Fibroblast of skin of right quadriceps (primary cell): Measurements from ENCODE around the gene WWC2.

Source experiments
- DNase-seq: peaks from one replicate; pipeline ENCODE4 v3.0.0-alpha.2; 2013

WWC2 gene

DNA sequence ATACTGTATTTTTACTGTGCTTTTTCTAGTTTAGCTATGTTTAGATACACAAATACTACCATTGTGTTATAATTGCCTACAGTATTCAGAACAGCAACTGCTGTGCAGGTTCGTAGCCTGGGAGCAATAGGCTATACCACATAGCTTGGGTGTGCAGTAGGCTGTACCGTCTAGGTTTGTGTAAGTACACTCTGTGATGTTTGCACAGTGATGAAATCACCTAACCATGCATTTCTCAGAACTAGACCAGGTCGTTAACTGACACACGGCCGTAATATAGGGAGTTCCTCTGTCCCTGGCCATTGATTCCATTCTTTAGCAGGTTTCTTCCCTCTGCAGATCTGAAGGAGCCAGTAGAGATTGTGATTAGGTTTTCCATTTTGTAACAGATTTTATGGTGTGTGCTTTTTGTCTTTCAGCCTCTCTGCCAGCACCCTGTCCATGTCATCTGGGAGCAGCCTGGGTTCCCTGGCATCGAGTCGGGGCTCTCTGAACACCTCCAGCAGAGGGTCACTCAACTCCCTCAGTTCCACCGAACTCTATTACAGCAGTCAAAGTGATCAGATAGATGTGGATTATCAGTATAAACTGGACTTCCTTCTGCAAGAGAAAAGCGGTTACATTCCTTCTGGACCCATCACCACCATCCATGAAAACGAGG is 161.6 kb downstream of the WWC2 start:
- no peak for DNase-seq

DNA sequence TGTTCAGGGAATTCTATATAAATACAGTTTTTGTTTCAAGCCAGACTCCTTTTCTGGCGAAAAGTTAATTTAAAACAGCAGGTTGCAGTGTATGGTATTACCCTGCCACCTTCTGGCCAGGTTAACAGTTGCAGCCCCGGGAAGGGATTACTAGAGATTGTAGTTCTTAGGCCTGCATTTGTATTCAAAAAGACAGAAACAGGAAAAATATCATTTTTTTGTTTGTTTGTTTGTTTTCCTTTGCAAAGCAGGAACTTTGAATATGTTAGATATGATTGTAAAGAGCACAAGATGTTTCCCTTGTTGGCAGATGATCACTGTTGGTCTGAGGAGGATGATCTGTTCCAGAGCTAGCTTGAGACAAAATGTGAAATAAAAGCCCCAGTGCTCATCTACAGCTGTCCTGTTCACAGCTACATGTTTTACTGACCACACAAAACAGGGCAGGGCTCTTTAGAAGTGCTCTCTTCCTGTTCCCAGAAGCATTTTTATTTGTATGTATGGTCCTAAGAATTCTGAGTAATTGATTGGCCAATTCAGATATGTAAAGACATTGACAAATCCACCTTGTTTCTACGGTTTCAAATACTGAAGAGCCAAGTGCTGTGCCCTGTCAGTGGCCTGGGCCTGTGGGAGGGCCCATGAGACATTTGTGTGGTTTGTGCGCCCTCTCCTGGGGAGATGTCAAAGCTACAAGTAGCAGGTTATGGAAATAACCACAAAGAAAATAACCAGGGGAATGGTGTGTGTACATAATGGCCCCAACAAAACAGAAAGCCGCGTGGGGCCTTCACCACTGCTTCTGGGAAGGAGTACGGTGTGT is 163.1 kb downstream of the WWC2 start:
- DNase-seq, result peak; percentile 78

DNA sequence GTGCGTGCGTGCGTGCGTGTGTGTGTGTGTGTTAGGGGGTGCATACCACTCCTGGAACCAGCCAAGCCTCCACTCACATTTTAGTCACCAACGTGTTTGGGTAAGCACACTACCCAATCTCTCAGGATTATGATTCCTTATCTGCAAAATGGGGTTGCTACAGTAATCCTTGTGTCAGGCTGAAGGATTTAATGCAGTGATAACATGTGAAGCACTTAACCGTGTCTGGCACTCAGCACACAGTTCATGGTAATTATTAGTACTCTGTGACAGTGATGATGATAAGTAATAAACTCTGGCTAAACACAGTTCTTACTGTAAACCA is 163.7 kb downstream of the WWC2 start:
- no peak for DNase-seq

DNA sequence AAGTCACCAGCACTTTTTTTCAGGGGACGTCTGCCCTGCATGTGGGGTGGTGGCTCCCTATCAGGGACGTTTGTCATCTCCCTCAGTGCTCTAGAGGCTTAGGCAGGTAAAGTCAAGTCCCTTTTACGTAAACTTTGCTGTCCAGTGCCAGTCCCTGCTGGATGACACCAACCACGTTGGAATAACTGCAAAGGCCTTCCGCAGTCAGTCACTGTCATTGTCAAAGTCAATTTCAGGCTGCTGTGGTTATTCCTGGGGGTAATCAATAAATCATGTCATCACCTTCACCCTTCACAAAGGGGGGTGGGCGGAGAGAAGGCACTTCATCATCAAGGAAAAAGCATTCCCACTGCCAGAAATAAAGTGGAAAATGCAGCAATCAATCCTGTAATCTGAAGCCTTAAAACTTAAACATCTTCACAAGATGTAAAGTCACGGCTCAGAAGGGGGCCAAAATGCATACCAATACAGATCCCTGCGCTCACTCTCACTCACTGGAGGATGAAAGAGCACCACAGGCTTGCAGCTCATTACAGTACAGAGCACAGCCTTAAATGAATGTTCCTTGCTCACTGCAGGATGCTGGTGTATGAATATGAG is 164.8 kb downstream of the WWC2 start:
- peak; percentile 91 for DNase-seq

DNA sequence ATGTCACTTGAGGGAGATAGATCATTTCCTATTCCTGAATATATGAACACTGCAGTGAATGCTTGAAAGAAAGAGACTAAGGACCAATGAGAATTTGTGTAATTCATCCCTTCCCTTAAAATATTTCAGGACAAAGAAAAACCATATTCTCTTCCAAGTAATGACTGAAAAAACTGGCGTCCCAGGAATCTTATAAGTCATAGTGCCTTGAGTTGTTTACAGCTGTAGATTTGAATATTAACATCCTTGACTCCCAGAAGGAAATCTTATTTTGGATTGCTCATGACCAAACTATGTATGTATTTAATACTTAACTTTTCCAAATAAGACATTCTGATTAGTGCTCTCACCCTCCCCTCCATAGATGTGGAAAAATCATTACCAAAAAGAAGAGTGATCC is 165.6 kb downstream of the WWC2 start:
- DNase-seq, result peak; percentile 87

DNA sequence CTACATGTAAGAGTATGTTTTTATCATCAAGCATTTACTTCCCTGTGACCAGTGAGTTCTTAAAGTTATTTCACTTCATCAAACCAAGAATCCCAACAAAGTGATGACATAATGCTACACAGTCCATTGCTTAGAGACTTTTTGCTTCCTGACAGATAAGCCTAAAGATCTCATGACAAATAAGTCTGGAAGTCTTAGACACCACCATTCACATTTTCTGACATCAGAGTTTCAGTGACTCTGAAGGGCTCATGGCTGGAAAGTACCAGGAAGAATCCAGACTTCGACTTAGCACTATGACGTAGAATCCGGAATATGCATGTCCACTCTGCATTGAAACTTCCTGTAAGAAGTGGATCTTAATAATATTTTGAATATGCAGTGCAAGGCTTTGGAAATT is 167.3 kb downstream of the WWC2 start:
- no peak for DNase-seq

DNA sequence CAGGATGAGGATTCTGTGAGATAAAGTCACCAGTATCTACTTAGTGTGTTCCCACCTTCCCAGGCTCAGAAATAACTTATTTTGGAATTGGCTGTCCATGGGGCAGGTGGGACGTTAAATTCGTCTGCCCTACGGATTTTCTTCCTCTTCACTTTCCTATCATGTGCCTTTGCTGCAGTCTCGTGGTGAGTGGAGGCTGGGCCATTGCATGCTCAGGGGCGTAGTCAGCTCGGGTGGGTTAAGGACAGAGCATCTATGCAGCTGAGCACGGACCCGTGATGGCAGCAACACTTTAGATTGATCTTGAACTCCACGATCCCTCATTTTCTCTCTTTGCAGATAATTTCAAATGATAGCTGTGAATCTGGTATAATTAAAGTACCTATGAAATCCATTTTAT is 169.5 kb downstream of the WWC2 start:
- DNase-seq, result no peak

DNA sequence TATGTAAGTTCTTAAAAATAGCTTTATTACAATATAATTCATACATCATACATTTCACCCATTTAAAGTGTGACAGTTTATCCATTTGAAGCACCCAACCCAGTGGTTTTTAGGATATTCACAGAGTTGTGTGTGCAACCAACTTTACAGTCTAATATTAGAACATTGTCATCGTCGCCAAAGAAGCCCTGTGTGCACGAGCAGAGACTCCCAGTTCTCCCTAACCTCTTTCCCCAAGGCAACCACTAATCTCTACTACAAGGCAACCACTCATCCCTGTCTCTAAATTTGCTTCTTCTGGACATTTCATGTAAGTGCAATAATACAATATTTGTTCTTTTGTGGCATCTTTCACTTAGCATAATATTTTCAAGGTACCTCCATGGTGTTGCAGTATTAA is 173.3 kb downstream of the WWC2 start:
- no peak for DNase-seq

DNA sequence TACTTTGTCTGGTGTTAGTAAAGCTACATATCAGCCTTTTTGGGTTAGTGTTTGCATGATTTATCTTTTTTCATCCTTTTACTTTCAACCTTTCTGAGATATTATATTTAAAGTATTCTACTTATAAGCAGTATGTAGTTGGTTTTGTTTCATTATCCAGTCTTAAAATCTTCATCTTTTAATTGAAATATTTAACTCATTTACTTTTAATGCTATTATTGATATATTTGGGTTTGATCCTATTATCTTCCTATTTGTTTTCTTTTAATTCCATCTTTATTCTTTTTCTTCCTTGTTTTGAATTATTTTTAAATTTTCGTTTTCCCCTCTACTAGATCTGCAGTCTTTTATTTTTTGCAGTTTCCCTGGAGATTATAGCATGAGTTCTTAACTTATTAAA is 177.0 kb downstream of the WWC2 start:
- no peak for DNase-seq

DNA sequence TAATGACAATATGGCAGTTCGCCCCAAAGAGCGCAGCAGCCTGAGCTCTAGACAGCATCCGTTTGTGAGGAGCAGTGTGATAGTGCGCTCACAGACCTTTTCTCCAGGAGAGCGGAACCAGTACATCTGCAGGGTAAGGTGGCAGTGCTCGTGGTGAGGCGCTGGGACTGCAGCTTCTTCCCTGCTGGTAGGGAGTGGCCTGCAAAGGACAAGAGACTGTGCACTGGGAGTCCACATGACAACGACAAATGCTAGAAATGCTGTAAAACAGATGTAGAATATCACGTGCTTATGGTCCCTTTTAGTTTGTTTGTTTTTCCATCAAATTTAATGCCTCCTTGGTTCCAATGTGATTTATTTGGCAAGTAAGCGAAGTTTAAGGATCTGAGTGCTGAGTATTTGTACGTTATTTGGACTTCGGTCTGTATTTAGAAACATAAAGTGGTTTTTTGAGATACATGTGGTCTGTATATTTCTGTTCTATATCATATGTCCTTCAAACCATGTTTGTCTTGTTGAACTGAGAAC is 185.3 kb downstream of the WWC2 start:
- no peak for DNase-seq

DNA sequence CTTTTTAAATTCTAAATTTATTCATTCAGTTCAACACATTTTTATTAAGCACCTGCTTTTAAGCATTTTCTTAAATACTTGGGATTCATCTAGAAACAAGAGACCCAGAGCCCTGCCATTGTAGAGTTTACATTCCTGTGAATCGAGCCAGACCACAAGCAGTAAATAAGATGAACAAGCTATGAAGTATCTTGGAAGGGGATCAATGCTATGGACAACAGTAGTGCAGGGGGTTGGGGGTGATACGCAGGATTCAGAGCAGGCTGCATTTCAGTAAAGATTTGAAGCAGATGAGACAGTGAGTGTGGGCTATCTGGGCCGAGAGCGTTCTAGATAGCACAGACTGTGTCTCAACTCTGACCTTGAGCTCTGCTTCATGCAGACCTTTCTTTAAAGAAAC is 185.9 kb downstream of the WWC2 start:
- DNase-seq, result peak; percentile 92

DNA sequence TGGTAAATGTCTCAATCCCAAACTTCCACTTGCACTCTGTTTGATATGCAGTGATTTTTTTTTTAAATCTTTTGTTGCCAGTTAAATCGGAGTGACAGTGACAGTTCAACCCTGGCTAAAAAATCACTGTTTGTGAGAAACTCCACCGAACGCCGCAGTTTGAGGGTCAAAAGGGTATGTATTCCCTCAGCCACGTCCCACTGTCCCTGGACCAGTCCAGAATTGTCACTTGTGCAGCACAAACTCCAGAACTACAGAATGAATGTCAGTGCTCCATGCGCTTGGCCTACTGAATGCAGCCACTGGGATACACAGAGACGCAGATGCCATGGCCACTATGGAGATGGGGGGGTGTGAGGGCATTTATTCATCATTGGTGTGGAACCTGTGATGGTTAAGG is 186.8 kb downstream of the WWC2 start:
- no peak for DNase-seq

DNA sequence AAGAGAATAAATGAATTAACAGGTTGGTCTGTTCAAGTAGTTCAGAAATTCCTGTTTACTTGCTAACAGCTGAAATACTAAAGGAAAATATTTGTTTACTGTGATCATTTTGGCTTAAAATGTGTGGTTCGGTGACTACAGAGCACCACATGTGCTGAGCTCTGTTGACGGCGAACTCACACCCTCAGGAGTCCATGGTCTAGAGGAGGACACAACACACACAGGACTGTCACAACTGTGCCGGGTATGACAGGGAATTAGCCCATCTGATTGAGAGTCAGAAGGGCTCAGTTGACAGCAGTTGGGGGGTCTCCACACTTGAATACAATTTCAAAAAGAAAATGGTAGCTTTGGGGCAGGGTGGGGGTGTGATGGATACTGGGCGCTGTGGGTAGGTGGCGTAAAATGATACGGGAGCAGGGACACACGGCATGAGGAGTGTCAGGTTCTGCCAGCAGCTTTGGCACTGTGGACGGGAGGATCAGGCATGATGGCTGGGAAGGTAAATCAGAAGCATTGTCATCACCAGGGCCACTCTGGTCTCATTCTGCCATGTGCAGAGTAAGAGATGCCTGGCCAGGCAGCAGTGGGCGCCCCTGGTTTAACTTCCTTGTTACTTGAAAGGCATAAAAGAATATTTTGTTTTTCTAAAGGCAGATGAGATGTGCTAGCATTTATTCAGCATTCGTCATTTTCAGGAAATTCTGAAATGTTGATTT is 187.7 kb downstream of the WWC2 start:
- no peak for DNase-seq

DNA sequence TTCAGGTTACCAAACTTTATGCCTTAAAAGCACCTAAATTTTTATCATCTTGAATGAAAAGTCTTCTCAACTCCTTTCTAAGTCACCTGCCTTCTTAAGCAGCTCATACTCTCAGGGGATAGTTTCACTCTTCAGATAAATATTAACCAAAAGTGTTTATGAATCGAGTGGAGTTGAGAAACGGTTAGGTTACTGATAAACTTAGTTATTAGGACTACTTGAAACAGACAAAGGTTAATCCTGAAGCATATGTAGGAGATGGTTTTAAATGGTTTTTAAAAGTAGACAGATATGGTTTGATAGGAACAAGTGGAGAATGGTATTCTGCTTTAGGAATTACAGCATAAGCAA is 188.2 kb downstream of the WWC2 start:
- no peak for DNase-seq

DNA sequence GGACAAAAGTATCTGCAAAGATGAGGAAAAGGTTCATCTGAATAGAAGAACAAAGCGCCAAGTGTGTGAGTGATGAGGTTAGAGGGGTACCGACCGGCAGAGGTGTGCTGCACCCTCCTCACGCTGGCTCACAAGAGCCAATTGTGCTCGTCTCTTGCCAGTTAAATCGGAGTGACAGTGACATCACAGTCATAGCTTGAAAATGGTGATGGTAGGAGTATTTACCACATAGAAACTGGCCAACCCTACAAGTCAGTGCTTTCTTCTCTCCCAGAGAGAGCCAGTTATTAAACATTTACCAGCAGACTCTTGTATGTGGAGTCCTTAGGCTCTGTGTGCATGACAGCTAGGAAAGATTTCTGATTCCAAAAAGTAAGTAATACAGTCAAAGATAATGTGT is 188.6 kb downstream of the WWC2 start:
- no peak for DNase-seq

DNA sequence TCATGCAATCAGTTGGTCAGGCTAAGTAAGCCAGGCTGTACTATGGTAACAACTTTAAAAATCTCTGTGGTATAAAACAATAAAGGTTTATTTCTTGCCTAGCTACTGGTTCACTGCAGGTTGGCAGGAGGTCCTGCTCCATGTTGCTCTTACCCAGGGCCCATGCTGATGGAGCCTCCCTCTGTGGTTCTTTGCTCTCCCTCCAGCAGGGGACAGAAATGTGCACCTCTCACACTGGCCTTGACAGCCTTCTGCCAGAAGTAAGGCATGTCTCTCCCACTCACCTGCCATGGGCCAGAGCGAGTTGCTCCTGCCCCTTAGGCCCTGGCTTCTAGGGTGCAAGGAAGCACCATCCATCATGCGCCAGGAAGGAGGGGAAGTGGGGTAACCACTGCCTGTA is 189.9 kb downstream of the WWC2 start:
- no peak for DNase-seq

DNA sequence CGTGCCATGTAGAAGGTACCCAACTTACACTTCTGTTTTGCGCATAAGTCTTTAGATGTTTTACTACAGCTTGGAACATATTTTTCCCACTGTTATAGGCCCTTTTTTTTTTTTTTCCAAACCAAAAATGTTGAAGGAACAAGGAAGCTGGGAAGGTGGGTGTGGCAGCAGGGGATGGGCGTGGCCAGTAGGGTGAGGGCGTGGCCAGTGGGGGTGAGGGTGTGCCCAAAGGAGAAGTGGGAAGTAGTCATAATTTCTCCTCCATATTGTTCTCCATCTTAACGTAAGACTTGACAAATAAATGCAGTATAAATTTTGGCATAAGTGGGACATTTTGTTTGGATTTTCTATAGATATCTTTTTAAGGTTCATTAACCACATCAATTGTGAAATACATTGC is 190.6 kb downstream of the WWC2 start:
- no peak for DNase-seq

DNA sequence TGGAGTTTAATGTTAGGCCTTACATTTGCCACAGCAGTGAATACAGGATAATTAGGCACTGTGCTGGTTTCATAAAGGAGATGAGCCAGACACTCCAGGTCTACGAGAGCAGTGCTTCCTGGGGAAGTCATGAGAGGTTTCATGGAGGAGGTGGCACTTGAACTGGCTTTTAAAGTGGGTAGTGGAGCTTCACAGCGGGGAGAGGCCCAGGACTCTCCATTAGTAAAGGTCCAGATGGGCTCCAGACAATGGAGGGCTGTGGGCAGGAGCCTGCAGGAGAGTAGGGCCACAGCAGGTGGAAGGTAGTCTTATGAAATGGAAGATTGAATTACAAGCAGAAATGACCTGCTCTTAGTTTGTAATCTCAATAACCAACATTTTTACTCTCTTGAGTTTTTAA is 192.0 kb downstream of the WWC2 start:
- DNase-seq, result no peak

DNA sequence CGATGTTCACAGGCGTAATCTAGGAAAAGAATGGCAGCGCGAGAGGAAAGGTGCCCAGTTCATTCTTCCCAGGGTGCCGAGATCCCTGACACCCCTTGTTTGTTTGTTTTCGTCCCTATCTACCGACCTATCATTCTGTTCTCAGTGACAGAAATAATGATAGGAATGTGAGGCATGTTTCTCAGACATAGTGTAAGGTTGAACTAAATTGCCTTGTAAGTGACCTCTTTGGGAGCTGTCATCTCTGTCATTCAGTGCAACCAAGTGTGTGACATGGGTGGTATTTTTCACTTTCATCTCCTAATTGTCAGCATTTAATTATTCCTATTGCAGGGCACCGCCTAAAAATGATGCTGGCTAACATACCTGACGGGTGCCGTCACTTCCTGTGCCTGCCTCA is 196.7 kb downstream of the WWC2 start:
- DNase-seq, result no peak

DNA sequence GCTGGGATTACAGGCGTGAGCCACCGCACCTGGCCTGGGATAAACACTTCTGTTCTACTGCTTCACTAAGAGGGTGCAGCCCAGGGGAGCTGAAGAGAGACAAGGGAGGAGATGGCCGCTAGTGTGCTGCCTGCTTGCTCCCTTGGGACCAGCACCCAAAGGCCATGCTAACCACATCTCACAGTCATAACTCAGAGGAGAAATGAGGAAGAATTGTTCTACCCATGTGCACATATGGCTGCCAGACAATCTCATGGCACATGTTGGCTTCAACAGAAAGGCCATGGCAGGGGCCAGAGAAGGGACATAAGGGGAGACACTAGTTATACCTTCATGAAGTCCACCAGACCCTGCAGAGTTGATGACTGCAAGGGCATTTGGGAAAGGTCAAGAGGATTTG is 198.6 kb downstream of the WWC2 start:
- DNase-seq, result no peak

DNA sequence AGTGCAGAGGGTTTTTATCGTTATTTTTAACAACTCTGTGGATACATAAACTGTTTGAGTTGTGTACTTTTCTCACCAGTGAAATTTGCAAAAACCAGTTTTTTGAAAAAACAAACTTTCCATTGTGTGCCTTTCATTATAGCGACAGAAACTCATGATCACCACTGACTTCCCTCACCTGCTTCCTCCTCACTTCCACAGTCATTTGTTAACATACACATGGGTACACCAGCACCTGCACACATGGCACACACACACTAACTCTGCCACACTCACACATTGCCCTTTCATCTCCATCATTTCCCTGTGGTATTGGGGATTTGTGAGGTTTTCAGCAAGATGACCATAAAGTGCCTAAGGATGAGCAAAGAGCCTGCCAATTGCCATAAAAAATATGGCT is 200.4 kb downstream of the WWC2 start:
- DNase-seq, result no peak

DNA sequence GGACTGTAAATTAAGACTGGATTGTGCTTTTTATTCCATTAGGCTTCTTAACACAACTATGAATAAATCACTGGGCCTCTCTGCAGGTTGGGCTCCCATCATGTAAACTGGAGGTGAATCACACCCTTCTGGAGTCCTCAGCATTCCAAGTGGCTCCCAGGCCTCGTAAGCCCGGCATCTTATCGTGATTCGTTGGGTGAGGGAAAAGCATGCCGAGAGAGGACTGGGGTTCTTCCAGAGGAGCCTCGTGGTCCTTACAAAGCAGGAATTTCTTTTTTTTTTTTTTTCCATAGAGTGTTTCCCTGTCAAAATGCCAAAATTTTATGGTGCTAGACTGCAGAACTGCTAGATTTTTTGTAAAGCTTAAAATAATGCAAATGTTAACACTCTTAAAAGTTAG is 201.0 kb downstream of the WWC2 start:
- DNase-seq, result peak; percentile 59

DNA sequence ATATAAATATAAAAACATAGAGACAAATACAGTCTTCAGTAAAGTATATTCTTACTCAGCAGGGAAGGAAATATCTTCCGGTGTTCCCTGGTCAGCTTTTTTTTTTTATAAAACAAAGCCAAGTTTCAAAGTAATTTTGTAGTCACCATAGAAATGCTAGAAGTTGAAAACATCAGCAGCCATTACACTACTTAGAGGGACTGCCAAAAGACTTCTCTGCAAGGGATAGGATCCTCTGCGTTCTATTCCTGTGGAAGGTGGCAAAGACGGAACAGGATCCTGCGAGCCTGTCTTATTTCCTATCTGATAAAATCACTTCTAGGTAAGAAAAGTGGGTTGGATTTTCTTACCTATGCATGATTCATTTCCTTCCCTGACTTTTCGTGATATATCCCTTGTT is 201.6 kb downstream of the WWC2 start:
- no peak for DNase-seq

DNA sequence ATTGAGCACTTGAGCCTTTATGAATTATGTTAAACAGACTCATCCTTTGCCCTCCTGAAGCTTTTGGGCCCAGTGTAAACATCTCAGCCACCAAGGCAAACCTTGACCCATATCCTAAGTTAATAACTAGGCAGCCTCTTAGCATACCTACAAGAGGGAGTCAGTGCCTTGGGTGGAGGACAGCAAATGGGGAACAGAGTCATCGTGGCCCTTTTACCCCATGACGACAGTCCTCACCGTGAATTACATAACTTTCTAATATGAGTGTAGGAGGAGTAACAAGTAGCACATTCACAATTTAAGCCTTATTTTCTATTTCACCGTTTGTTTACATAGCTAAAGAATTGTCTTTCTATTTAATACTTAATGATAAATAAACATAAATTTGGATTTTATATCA is 204.2 kb downstream of the WWC2 start:
- no peak for DNase-seq
